ENCODE measurements around the gene PC.
"Not testable (repeated sequence)": the region's sequence is repeated elsewhere in the genome, so short reads cannot be mapped to it uniquely, and the experiment has no call there.

PC gene

GRCh38 chr11:66835768-66836405 is 122.3 kb downstream of the PC start:
- Histone ChIP-seq H3K27me3 (ENCODE audit: control insufficient read depth in 2 of 2, insufficient read depth in 2 of 2, low read length in 2 of 2) (no peaks in the 10 kb centered on the region), H3K9ac (ENCODE audit: low read depth in 1 of 2, low read length in 2 of 2) (no peak overlapping the region), H3K27ac (ENCODE audit: low read depth in 2 of 2, low read length in 2 of 2) (no peak overlapping the region), H3K36me3 (ENCODE audit: control insufficient read depth in 2 of 2, insufficient read depth in 2 of 2, low read length in 2 of 2) (peaks cover 8 to 22% of the 10 kb centered on the region in 2 donors), H3K9me3 (ENCODE audit: control insufficient read depth in 2 of 2, low read length in 2 of 2) (no peaks in the 10 kb centered on the region), H3K4me3 (ENCODE audit: low read length in 2 of 2) (no peak overlapping the region), H3K4me1 (ENCODE audit: control insufficient read depth in 2 of 2, insufficient read depth in 2 of 2, low read length in 2 of 2) (no peaks in the 10 kb centered on the region)

- H3K9me3 ChIP-seq (ENCODE audit: control insufficient read depth in 2 of 2, low read length in 2 of 2), result no peaks in the 10 kb centered on the region
- no peak overlapping the region for H3K4me3 ChIP-seq (ENCODE audit: low read length in 2 of 2)
- peaks cover 5 to 16% of the 10 kb centered on the region in 2 donors for H3K36me3 ChIP-seq (ENCODE audit: control insufficient read depth in 2 of 2, insufficient read depth in 2 of 2, low read length in 2 of 2)
- no peaks in the 10 kb centered on the region for H3K4me1 ChIP-seq (ENCODE audit: control insufficient read depth in 2 of 2, insufficient read depth in 2 of 2, low read length in 2 of 2)
- no peak overlapping the region for H3K27ac ChIP-seq (ENCODE audit: low read depth in 2 of 2, low read length in 2 of 2)
- H3K9ac ChIP-seq (ENCODE audit: low read depth in 1 of 2, low read length in 2 of 2), result no peak overlapping the region
- H3K27me3 ChIP-seq (ENCODE audit: control insufficient read depth in 2 of 2, insufficient read depth in 2 of 2, low read length in 2 of 2), result no peaks in the 10 kb centered on the region
Measured at GRCh38 chr11:66834943-66835342, 123.2 kb downstream of the PC start.

GRCh38 chr11:66834539-66834845 is 123.7 kb downstream of the PC start:
- no peaks in the 10 kb centered on the region for H3K4me1 ChIP-seq (ENCODE audit: control insufficient read depth in 2 of 2, insufficient read depth in 2 of 2, low read length in 2 of 2)
- no peak overlapping the region for H3K27ac ChIP-seq (ENCODE audit: low read depth in 2 of 2, low read length in 2 of 2)

GRCh38 chr11:66824573-66824972 is 133.6 kb downstream of the PC start:
- not testable (repeated sequence) for H3K4me1 ChIP-seq (ENCODE audit: control insufficient read depth in 2 of 2, insufficient read depth in 2 of 2, low read length in 2 of 2); H3K27me3 ChIP-seq (ENCODE audit: control insufficient read depth in 2 of 2, insufficient read depth in 2 of 2, low read length in 2 of 2); H3K4me3 ChIP-seq (ENCODE audit: low read length in 2 of 2); H3K9ac ChIP-seq (ENCODE audit: low read depth in 1 of 2, low read length in 2 of 2); H3K36me3 ChIP-seq (ENCODE audit: control insufficient read depth in 2 of 2, insufficient read depth in 2 of 2, low read length in 2 of 2); H3K9me3 ChIP-seq (ENCODE audit: control insufficient read depth in 2 of 2, low read length in 2 of 2); H3K27ac ChIP-seq (ENCODE audit: low read depth in 2 of 2, low read length in 2 of 2)

More at GRCh38 chr11:66834539-66834845, 123.7 kb downstream of the PC start:
- no peak overlapping the region for H3K9ac ChIP-seq (ENCODE audit: low read depth in 1 of 2, low read length in 2 of 2)
- H3K27me3 ChIP-seq (ENCODE audit: control insufficient read depth in 2 of 2, insufficient read depth in 2 of 2, low read length in 2 of 2), result no peaks in the 10 kb centered on the region
- H3K36me3 ChIP-seq (ENCODE audit: control insufficient read depth in 2 of 2, insufficient read depth in 2 of 2, low read length in 2 of 2), result peaks cover 5 to 15% of the 10 kb centered on the region in 2 donors
- no peaks in the 10 kb centered on the region for H3K9me3 ChIP-seq (ENCODE audit: control insufficient read depth in 2 of 2, low read length in 2 of 2)
- H3K4me3 ChIP-seq (ENCODE audit: low read length in 2 of 2), result no peak overlapping the region

- H3K4me1 ChIP-seq (ENCODE audit: control insufficient read depth in 2 of 2, insufficient read depth in 2 of 2, low read length in 2 of 2), result no peaks in the 10 kb centered on the region
- no peak overlapping the region for H3K9ac ChIP-seq (ENCODE audit: low read depth in 1 of 2, low read length in 2 of 2)
- H3K4me3 ChIP-seq (ENCODE audit: low read length in 2 of 2), result no peak overlapping the region
- H3K9me3 ChIP-seq (ENCODE audit: control insufficient read depth in 2 of 2, low read length in 2 of 2), result no peaks in the 10 kb centered on the region
- H3K36me3 ChIP-seq (ENCODE audit: control insufficient read depth in 2 of 2, insufficient read depth in 2 of 2, low read length in 2 of 2), result peaks cover 4 to 5% of the 10 kb centered on the region in 2 donors
- H3K27me3 ChIP-seq (ENCODE audit: control insufficient read depth in 2 of 2, insufficient read depth in 2 of 2, low read length in 2 of 2), result no peaks in the 10 kb centered on the region
- no peak overlapping the region for H3K27ac ChIP-seq (ENCODE audit: low read depth in 2 of 2, low read length in 2 of 2)
Measured at GRCh38 chr11:66823700-66824099, 134.5 kb downstream of the PC start.

- H3K4me3 ChIP-seq (ENCODE audit: low read length in 2 of 2), result no peak overlapping the region
- H3K27ac ChIP-seq (ENCODE audit: low read depth in 2 of 2, low read length in 2 of 2), result no peak overlapping the region
- H3K36me3 ChIP-seq (ENCODE audit: control insufficient read depth in 2 of 2, insufficient read depth in 2 of 2, low read length in 2 of 2), result peaks cover 0 to 4% of the 10 kb centered on the region in 2 donors
Measured at GRCh38 chr11:66820901-66821300, 137.3 kb downstream of the PC start.

GRCh38 chr11:66820381-66820780 is 137.8 kb downstream of the PC start:
- Histone ChIP-seq H3K9me3 (ENCODE audit: control insufficient read depth in 2 of 2, low read length in 2 of 2) (no peaks in the 10 kb centered on the region), H3K9ac (ENCODE audit: low read depth in 1 of 2, low read length in 2 of 2) (no peak overlapping the region), H3K27me3 (ENCODE audit: control insufficient read depth in 2 of 2, insufficient read depth in 2 of 2, low read length in 2 of 2) (no peaks in the 10 kb centered on the region), H3K36me3 (ENCODE audit: control insufficient read depth in 2 of 2, insufficient read depth in 2 of 2, low read length in 2 of 2) (peaks cover 0 to 4% of the 10 kb centered on the region in 2 donors), H3K4me3 (ENCODE audit: low read length in 2 of 2) (no peak overlapping the region), H3K27ac (ENCODE audit: low read depth in 2 of 2, low read length in 2 of 2) (no peak overlapping the region), H3K4me1 (ENCODE audit: control insufficient read depth in 2 of 2, insufficient read depth in 2 of 2, low read length in 2 of 2) (no peaks in the 10 kb centered on the region)

More at GRCh38 chr11:66820901-66821300, 137.3 kb downstream of the PC start:
- H3K9ac ChIP-seq (ENCODE audit: low read depth in 1 of 2, low read length in 2 of 2), result no peak overlapping the region
- H3K4me1 ChIP-seq (ENCODE audit: control insufficient read depth in 2 of 2, insufficient read depth in 2 of 2, low read length in 2 of 2), result no peaks in the 10 kb centered on the region
- no peaks in the 10 kb centered on the region for H3K9me3 ChIP-seq (ENCODE audit: control insufficient read depth in 2 of 2, low read length in 2 of 2)
- no peaks in the 10 kb centered on the region for H3K27me3 ChIP-seq (ENCODE audit: control insufficient read depth in 2 of 2, insufficient read depth in 2 of 2, low read length in 2 of 2)

- Histone ChIP-seq H3K27ac (ENCODE audit: low read depth in 2 of 2, low read length in 2 of 2) (no peak overlapping the region), H3K4me3 (ENCODE audit: low read length in 2 of 2) (no peak overlapping the region), H3K9ac (ENCODE audit: low read depth in 1 of 2, low read length in 2 of 2) (no peak overlapping the region), H3K9me3 (ENCODE audit: control insufficient read depth in 2 of 2, low read length in 2 of 2) (no peaks in the 10 kb centered on the region), H3K27me3 (ENCODE audit: control insufficient read depth in 2 of 2, insufficient read depth in 2 of 2, low read length in 2 of 2) (no peaks in the 10 kb centered on the region), H3K36me3 (ENCODE audit: control insufficient read depth in 2 of 2, insufficient read depth in 2 of 2, low read length in 2 of 2) (peaks cover 3 to 4% of the 10 kb centered on the region in 2 donors), H3K4me1 (ENCODE audit: control insufficient read depth in 2 of 2, insufficient read depth in 2 of 2, low read length in 2 of 2) (no peaks in the 10 kb centered on the region)
Measured at GRCh38 chr11:66818231-66818955, 139.8 kb downstream of the PC start.

- no peak overlapping the region for H3K4me3 ChIP-seq (ENCODE audit: low read length in 2 of 2)
Measured at GRCh38 chr11:66815646-66816045, 142.5 kb downstream of the PC start.

GRCh38 chr11:66814678-66815077 is 143.5 kb downstream of the PC start:
- Histone ChIP-seq H3K27me3 (ENCODE audit: control insufficient read depth in 2 of 2, insufficient read depth in 2 of 2, low read length in 2 of 2) (no peaks in the 10 kb centered on the region), H3K4me1 (ENCODE audit: control insufficient read depth in 2 of 2, insufficient read depth in 2 of 2, low read length in 2 of 2) (no peaks in the 10 kb centered on the region), H3K27ac (ENCODE audit: low read depth in 2 of 2, low read length in 2 of 2) (no peak overlapping the region), H3K9me3 (ENCODE audit: control insufficient read depth in 2 of 2, low read length in 2 of 2) (no peaks in the 10 kb centered on the region), H3K9ac (ENCODE audit: low read depth in 1 of 2, low read length in 2 of 2) (no peak overlapping the region), H3K4me3 (ENCODE audit: low read length in 2 of 2) (no peak overlapping the region), H3K36me3 (ENCODE audit: control insufficient read depth in 2 of 2, insufficient read depth in 2 of 2, low read length in 2 of 2) (peaks cover 0 to 3% of the 10 kb centered on the region in 2 donors)

More at GRCh38 chr11:66815646-66816045, 142.5 kb downstream of the PC start:
- Histone ChIP-seq H3K27ac (ENCODE audit: low read depth in 2 of 2, low read length in 2 of 2) (no peak overlapping the region), H3K36me3 (ENCODE audit: control insufficient read depth in 2 of 2, insufficient read depth in 2 of 2, low read length in 2 of 2) (peaks cover 0 to 3% of the 10 kb centered on the region in 2 donors), H3K9me3 (ENCODE audit: control insufficient read depth in 2 of 2, low read length in 2 of 2) (no peaks in the 10 kb centered on the region), H3K4me1 (ENCODE audit: control insufficient read depth in 2 of 2, insufficient read depth in 2 of 2, low read length in 2 of 2) (no peaks in the 10 kb centered on the region), H3K9ac (ENCODE audit: low read depth in 1 of 2, low read length in 2 of 2) (no peak overlapping the region), H3K27me3 (ENCODE audit: control insufficient read depth in 2 of 2, insufficient read depth in 2 of 2, low read length in 2 of 2) (no peaks in the 10 kb centered on the region)
